ENCODE data around the gene DFFB.
"Not testable (repeated sequence)": the region's sequence is repeated elsewhere in the genome, so short reads cannot be mapped to it uniquely, and the experiment has no call there.

The DFFB gene, protein sequence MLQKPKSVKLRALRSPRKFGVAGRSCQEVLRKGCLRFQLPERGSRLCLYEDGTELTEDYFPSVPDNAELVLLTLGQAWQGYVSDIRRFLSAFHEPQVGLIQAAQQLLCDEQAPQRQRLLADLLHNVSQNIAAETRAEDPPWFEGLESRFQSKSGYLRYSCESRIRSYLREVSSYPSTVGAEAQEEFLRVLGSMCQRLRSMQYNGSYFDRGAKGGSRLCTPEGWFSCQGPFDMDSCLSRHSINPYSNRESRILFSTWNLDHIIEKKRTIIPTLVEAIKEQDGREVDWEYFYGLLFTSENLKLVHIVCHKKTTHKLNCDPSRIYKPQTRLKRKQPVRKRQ

DNA sequence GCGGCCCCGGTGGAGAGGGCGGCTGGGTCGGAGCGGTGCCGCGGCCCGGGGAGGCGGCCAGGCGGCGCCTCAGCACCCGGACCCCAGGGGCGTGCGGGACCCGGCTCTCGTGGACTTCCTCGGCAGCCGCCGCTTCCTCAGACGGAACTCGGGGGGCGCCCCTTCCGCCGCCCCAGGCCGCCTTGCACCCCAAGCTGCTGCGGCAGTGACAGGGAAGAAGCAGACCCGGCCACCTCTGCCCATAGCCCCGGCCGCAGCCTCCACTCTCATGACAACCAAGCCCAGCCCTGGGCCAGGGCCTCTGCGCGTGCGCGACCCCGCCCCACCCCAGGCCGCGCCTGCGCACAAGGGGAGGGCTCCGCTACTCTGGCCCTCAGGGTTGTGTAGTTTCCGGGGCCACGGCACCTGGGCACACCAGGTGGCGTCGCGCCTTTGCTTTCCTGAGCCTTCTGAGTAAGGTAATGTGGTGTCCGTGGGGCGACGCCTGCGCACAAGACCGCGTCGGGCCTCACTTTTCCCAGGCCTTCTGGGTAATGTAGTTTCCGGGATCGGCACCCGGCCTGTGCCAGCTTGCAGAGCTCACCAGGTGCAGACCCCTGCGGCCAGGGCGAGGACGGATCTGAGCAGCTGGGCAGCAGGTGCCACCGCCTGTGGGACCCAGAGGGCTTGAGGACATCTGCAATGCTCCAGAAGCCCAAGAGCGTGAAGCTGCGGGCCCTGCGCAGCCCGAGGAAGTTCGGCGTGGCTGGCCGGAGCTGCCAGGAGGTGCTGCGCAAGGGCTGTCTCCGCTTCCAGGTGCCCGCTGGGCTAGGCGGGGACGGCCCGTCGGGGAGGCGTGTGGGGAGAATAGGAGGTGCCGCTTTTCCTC, at the start of gene DFFB, which contains the start of gene CEP104:
DFFB (plus strand) TSS at position 554 of the 868 bp plus-strand sequence; CDS start at position 682, 128 bp downstream.
CEP104 (minus strand) TSS at position 289 of the 868 bp plus-strand sequence. CDS start 4,804 bp downstream, outside the sequence.
- Histone ChIP-seq H3K4me1 (ENCODE audit: control insufficient read depth in 5 of 5, insufficient read depth in 5 of 5, low read length in 5 of 5) (peaks cover 5 to 30% (median 27%) of the 10 kb centered on the region in 5 donors), H3K36me3 (ENCODE audit: control insufficient read depth in 5 of 5, insufficient read depth in 5 of 5, low read length in 5 of 5) (peaks cover 0 to 5% (median 0%) of the 10 kb centered on the region in 5 donors), H3K4me3 (ENCODE audit: low read depth in 1 of 5, low read length in 5 of 5) (peak within 1 kb of the TSS; percentile 59 to 99 (median 91)), H3K27me3 (ENCODE audit: control insufficient read depth in 5 of 5, insufficient read depth in 4 of 5, low read length in 5 of 5) (no peaks in the 10 kb centered on the region), H3K9ac (ENCODE audit: low read length in 5 of 5) (peak within 1 kb of the TSS; percentile 63 to 98 (median 89)), H3K27ac (ENCODE audit: low read depth, low read length) (peak within 1 kb of the TSS; percentile 62), H3K9me3 (ENCODE audit: control insufficient read depth in 5 of 5, low read length in 5 of 5) (no peaks in the 10 kb centered on the region)

DNA sequence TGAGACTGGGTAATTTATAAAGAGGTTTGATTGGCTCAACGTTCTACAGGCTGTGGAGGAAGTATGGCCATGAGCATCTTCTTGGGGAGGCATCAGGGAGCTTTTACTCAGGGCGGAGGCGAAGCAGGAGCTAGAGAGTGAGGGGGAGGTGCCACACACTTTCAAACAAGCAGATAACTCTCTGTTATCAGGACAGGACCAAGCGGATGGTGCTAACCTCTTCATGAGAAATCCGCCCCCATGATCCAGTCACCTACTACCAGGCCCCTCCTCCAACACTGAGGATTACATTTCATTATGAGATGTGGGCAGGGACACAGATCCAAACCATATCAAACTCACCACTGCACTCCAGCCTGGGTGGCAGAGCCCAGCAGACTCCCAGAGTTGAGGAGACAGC, 49.5 kb upstream of the DFFB start:
- Histone ChIP-seq H3K27me3 (ENCODE audit: control insufficient read depth in 5 of 5, insufficient read depth in 4 of 5, low read length in 5 of 5) (peaks cover 3 to 12% (median 6%) of the 10 kb centered on the region in 5 donors), H3K4me3 (ENCODE audit: low read depth in 1 of 5, low read length in 5 of 5) (no peak overlapping the region), H3K36me3 (ENCODE audit: control insufficient read depth in 5 of 5, insufficient read depth in 5 of 5, low read length in 5 of 5) (no peaks in the 10 kb centered on the region), H3K9ac (ENCODE audit: low read length in 5 of 5) (no peak overlapping the region), H3K9me3 (ENCODE audit: control insufficient read depth in 5 of 5, low read length in 5 of 5) (no peaks in the 10 kb centered on the region), H3K4me1 (ENCODE audit: control insufficient read depth in 5 of 5, insufficient read depth in 5 of 5, low read length in 5 of 5) (no peaks in the 10 kb centered on the region), H3K27ac (ENCODE audit: low read depth, low read length) (no peak overlapping the region)

- no peaks in the 10 kb centered on the region for H3K9me3 ChIP-seq (ENCODE audit: control insufficient read depth in 5 of 5, low read length in 5 of 5)
- no peak overlapping the region for H3K27ac ChIP-seq (ENCODE audit: low read depth, low read length)
- H3K4me3 ChIP-seq (ENCODE audit: low read depth in 1 of 5, low read length in 5 of 5): no peak overlapping the region
- H3K36me3 ChIP-seq (ENCODE audit: control insufficient read depth in 5 of 5, insufficient read depth in 5 of 5, low read length in 5 of 5): peaks cover 0 to 9% (median 8%) of the 10 kb centered on the region in 5 donors
- H3K27me3 ChIP-seq (ENCODE audit: control insufficient read depth in 5 of 5, insufficient read depth in 4 of 5, low read length in 5 of 5): peaks cover 0 to 5% (median 3%) of the 10 kb centered on the region in 5 donors
- no peaks in the 10 kb centered on the region for H3K4me1 ChIP-seq (ENCODE audit: control insufficient read depth in 5 of 5, insufficient read depth in 5 of 5, low read length in 5 of 5)
- H3K9ac ChIP-seq (ENCODE audit: low read length in 5 of 5): no peak overlapping the region
Observed at GRCh38 chr1:3809680-3810079, 47.6 kb upstream of the DFFB start.

DNA sequence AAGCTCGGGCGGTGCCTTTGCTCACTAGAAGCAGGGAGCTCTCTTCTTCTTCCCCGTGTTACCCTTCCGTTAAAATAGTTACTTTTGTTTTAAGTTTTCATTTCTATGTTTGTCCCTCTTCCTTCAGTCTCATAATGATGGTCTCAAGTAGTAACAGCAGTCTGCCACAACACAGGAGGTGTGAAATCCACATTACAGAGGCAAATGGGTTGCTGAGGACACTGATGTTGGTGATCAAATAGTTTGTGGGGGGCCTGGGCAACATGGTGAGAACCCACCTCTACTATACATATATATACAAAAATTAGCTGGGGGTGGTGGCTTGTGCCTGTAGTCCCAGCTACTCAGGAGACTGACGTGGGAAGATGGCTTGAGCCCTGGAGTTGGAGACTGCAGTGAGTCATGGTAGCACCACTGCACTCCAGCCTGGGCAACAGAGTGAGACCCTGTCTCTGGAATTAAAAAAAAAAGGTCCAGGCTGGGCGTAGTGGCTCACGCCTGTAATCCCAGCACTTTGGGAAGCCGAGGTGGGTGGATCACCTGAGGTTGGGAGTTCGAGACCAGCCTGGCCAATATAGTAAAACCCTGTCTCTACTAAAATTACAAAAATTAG, 47.0 kb upstream of the DFFB start:
- H3K9ac ChIP-seq (ENCODE audit: low read length in 5 of 5); H3K27ac ChIP-seq (ENCODE audit: low read depth, low read length); H3K4me1 ChIP-seq (ENCODE audit: control insufficient read depth in 5 of 5, insufficient read depth in 5 of 5, low read length in 5 of 5); H3K9me3 ChIP-seq (ENCODE audit: control insufficient read depth in 5 of 5, low read length in 5 of 5); H3K27me3 ChIP-seq (ENCODE audit: control insufficient read depth in 5 of 5, insufficient read depth in 4 of 5, low read length in 5 of 5); H3K4me3 ChIP-seq (ENCODE audit: low read depth in 1 of 5, low read length in 5 of 5): not testable (repeated sequence)
- peaks cover 0 to 14% (median 13%) of the 10 kb centered on the region in 5 donors for H3K36me3 ChIP-seq (ENCODE audit: control insufficient read depth in 5 of 5, insufficient read depth in 5 of 5, low read length in 5 of 5)

DNA sequence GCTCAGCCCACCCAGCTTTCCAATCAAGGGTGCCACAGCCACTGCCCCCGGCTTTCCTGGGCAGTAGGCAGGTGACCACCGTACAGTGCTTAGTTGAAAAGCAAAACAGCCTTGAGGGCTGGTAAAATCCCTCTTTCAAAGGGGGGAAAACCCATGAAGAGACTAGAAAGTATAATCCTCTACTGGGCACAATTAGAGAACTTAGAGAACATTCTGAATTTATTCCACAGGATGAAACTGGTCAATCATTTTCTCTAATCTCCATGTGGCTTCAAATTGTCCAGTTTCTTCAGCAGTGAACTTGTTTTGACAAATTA, 45.7 kb upstream of the DFFB start:
- peaks cover 0 to 5% (median 3%) of the 10 kb centered on the region in 5 donors for H3K27me3 ChIP-seq (ENCODE audit: control insufficient read depth in 5 of 5, insufficient read depth in 4 of 5, low read length in 5 of 5)
- H3K36me3 ChIP-seq (ENCODE audit: control insufficient read depth in 5 of 5, insufficient read depth in 5 of 5, low read length in 5 of 5): peaks cover 0 to 27% (median 26%) of the 10 kb centered on the region in 5 donors
- H3K9me3 ChIP-seq (ENCODE audit: control insufficient read depth in 5 of 5, low read length in 5 of 5): no peaks in the 10 kb centered on the region
- H3K4me3 ChIP-seq (ENCODE audit: low read depth in 1 of 5, low read length in 5 of 5): no peak overlapping the region
- no peaks in the 10 kb centered on the region for H3K4me1 ChIP-seq (ENCODE audit: control insufficient read depth in 5 of 5, insufficient read depth in 5 of 5, low read length in 5 of 5)
- H3K9ac ChIP-seq (ENCODE audit: low read length in 5 of 5): peak overlapping the region in 1 of 5 donors; percentile 22
- no peak overlapping the region for H3K27ac ChIP-seq (ENCODE audit: low read depth, low read length)

- Histone ChIP-seq H3K4me3 (ENCODE audit: low read depth in 1 of 5, low read length in 5 of 5) (no peak overlapping the region), H3K4me1 (ENCODE audit: control insufficient read depth in 5 of 5, insufficient read depth in 5 of 5, low read length in 5 of 5) (no peaks in the 10 kb centered on the region), H3K9me3 (ENCODE audit: control insufficient read depth in 5 of 5, low read length in 5 of 5) (no peaks in the 10 kb centered on the region), H3K27ac (ENCODE audit: low read depth, low read length) (no peak overlapping the region), H3K36me3 (ENCODE audit: control insufficient read depth in 5 of 5, insufficient read depth in 5 of 5, low read length in 5 of 5) (peaks cover 0 to 41% (median 33%) of the 10 kb centered on the region in 5 donors), H3K27me3 (ENCODE audit: control insufficient read depth in 5 of 5, insufficient read depth in 4 of 5, low read length in 5 of 5) (peaks cover 0 to 5% (median 0%) of the 10 kb centered on the region in 5 donors), H3K9ac (ENCODE audit: low read length in 5 of 5) (no peak overlapping the region)
Observed at GRCh38 chr1:3814065-3814464, 43.2 kb upstream of the DFFB start.

- Histone ChIP-seq H3K27me3 (ENCODE audit: control insufficient read depth in 5 of 5, insufficient read depth in 4 of 5, low read length in 5 of 5) (no peaks in the 10 kb centered on the region), H3K4me3 (ENCODE audit: low read depth in 1 of 5, low read length in 5 of 5) (no peak overlapping the region), H3K36me3 (ENCODE audit: control insufficient read depth in 5 of 5, insufficient read depth in 5 of 5, low read length in 5 of 5) (peaks cover under 1 to 50% (median 40%) of the 10 kb centered on the region in 5 donors), H3K9ac (ENCODE audit: low read length in 5 of 5) (no peak overlapping the region), H3K27ac (ENCODE audit: low read depth, low read length) (no peak overlapping the region), H3K4me1 (ENCODE audit: control insufficient read depth in 5 of 5, insufficient read depth in 5 of 5, low read length in 5 of 5) (no peaks in the 10 kb centered on the region), H3K9me3 (ENCODE audit: control insufficient read depth in 5 of 5, low read length in 5 of 5) (no peaks in the 10 kb centered on the region)
Observed at GRCh38 chr1:3814771-3815561, 42.3 kb upstream of the DFFB start.

- Histone ChIP-seq H3K9me3 (ENCODE audit: control insufficient read depth in 5 of 5, low read length in 5 of 5) (no peaks in the 10 kb centered on the region), H3K4me3 (ENCODE audit: low read depth in 1 of 5, low read length in 5 of 5) (no peak overlapping the region), H3K36me3 (ENCODE audit: control insufficient read depth in 5 of 5, insufficient read depth in 5 of 5, low read length in 5 of 5) (peaks cover 3 to 66% (median 55%) of the 10 kb centered on the region in 5 donors), H3K9ac (ENCODE audit: low read length in 5 of 5) (no peak overlapping the region), H3K4me1 (ENCODE audit: control insufficient read depth in 5 of 5, insufficient read depth in 5 of 5, low read length in 5 of 5) (no peaks in the 10 kb centered on the region), H3K27ac (ENCODE audit: low read depth, low read length) (no peak overlapping the region), H3K27me3 (ENCODE audit: control insufficient read depth in 5 of 5, insufficient read depth in 4 of 5, low read length in 5 of 5) (no peaks in the 10 kb centered on the region)
Observed at GRCh38 chr1:3816331-3817137, 40.7 kb upstream of the DFFB start.

All from subcutaneous abdominal adipose tissue (tissue), 5 donors.